Loucy (cell line): ENCODE data around the gene GAPVD1.

Experiments used
- H2AFZ ChIP-seq: fragments of 200-600 bp; sonication (generic); 2 replicates; pipeline ENCODE4 v1.6.0; 2016; ENCODE audit warnings: antibody characterized with exemption, mild to moderate bottlenecking, low read length, moderate library complexity
- H3F3A ChIP-seq: fragments of 200-600 bp; 2 replicates; pipeline ENCODE4 v1.6.0; 2016; ENCODE audit warnings: antibody characterized with exemption, low read depth, mild to moderate bottlenecking
- H3K27me3 ChIP-seq: fragments of 200-600 bp; sonication (generic); 2 replicates; pipeline ENCODE4 v1.6.1; 2014; ENCODE audit warnings: low read length, mild to moderate bottlenecking; ENCODE audit not compliant: insufficient read depth, poor library complexity, severe bottlenecking
- H3K36me3 ChIP-seq: fragments of 200-600 bp; sonication (generic); 2 replicates; pipeline ENCODE4 v1.6.1; 2016; ENCODE audit warnings: low read length; ENCODE audit not compliant: insufficient read depth
- H3K4me1 ChIP-seq: fragments of 200-600 bp; sonication (generic); 2 replicates; pipeline ENCODE4 v1.5.1; 2014; ENCODE audit warnings: low read length, mild to moderate bottlenecking; ENCODE audit not compliant: insufficient read depth, poor library complexity, severe bottlenecking
- H3K4me2 ChIP-seq: fragments of 200-600 bp; sonication (generic); 2 replicates; pipeline ENCODE4 v1.6.0; 2014; ENCODE audit warnings: antibody characterized with exemption, low read length, low read depth, mild to moderate bottlenecking; ENCODE audit not compliant: poor library complexity, severe bottlenecking
- H3K4me3 ChIP-seq: fragments of 200-600 bp; sonication (generic); 2 replicates; pipeline ENCODE4 v1.5.1; 2014; ENCODE audit warnings: low read length, mild to moderate bottlenecking, mixed read lengths; ENCODE audit not compliant: poor library complexity, severe bottlenecking
- H3K79me2 ChIP-seq: fragments of 200-600 bp; sonication (generic); 2 replicates; pipeline ENCODE4 v1.6.1; 2014; ENCODE audit warnings: low read length; ENCODE audit not compliant: insufficient read depth
- H3K9ac ChIP-seq: fragments of 200-600 bp; sonication (generic); 2 replicates; pipeline ENCODE4 v1.6.0; 2014; ENCODE audit warnings: mild to moderate bottlenecking, low read depth, low read length, moderate library complexity; ENCODE audit not compliant: poor library complexity, severe bottlenecking
- H3K9me2 ChIP-seq: fragments of 200-600 bp; sonication (generic); replicated peaks from 2 replicates; pipeline ENCODE4 v1.6.1; 2016; ENCODE audit warnings: low read depth, low read length, mixed read lengths
- H3K9me3 ChIP-seq: fragments of 200-600 bp; sonication (generic); 2 replicates; pipeline ENCODE4 v1.6.1; 2014; ENCODE audit warnings: mild to moderate bottlenecking, antibody characterized with exemption, low read length, low read depth; ENCODE audit not compliant: insufficient read depth
- H4K20me1 ChIP-seq: fragments of 200-600 bp; sonication (generic); 2 replicates; pipeline ENCODE4 v1.6.0; 2014; ENCODE audit warnings: antibody characterized with exemption, low read length, mild to moderate bottlenecking; ENCODE audit not compliant: insufficient read depth, poor library complexity, severe bottlenecking
- EZH2phosphoT487 ChIP-seq: fragments of 200-600 bp; IDR thresholded peaks from 2 replicates; pipeline ENCODE4 v1.6.1; 2018; ENCODE audit warnings: antibody characterized with exemption, mild to moderate bottlenecking, moderate library complexity, borderline replicate concordance
- TF ChIP-seq, protein P1 (sequence below): fragments of 200-600 bp; sonication (generic); conservative IDR thresholded peaks from 2 replicates; pipeline ENCODE4 v1.5.1; 2014; ENCODE audit warnings: mild to moderate bottlenecking, antibody characterized with exemption, low read length

Gene GAPVD1

GRCh38 chr9:125295657-125296056 lies 34.0 kb downstream of the GAPVD1 start:
- H2AFZ ChIP-seq: no peak overlapping the region
- no peaks in the 10 kb centered on the region for H3K4me1 ChIP-seq
- no peak overlapping the region for H3K9ac ChIP-seq
- peaks cover 16% of the 10 kb centered on the region; the same call in 1 of the 2 replicates for H3K36me3 ChIP-seq
- H3K9me3 ChIP-seq: no peaks in the 10 kb centered on the region
- no peaks in the 10 kb centered on the region for H3K9me2 ChIP-seq
- no peaks in the 10 kb centered on the region for H3F3A ChIP-seq
- H4K20me1 ChIP-seq: peaks cover 39% of the 10 kb centered on the region
- H3K27me3 ChIP-seq: no peaks in the 10 kb centered on the region
- no peak for TF ChIP-seq EZH2phosphoT487
- TF ChIP-seq, protein P1, sequence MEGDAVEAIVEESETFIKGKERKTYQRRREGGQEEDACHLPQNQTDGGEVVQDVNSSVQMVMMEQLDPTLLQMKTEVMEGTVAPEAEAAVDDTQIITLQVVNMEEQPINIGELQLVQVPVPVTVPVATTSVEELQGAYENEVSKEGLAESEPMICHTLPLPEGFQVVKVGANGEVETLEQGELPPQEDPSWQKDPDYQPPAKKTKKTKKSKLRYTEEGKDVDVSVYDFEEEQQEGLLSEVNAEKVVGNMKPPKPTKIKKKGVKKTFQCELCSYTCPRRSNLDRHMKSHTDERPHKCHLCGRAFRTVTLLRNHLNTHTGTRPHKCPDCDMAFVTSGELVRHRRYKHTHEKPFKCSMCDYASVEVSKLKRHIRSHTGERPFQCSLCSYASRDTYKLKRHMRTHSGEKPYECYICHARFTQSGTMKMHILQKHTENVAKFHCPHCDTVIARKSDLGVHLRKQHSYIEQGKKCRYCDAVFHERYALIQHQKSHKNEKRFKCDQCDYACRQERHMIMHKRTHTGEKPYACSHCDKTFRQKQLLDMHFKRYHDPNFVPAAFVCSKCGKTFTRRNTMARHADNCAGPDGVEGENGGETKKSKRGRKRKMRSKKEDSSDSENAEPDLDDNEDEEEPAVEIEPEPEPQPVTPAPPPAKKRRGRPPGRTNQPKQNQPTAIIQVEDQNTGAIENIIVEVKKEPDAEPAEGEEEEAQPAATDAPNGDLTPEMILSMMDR: no peak
- peaks cover 70% of the 10 kb centered on the region for H3K79me2 ChIP-seq
- H3K4me2 ChIP-seq: no peak overlapping the region
- no peak overlapping the region for H3K4me3 ChIP-seq

- Histone ChIP-seq H3K9me3 (no peaks in the 10 kb centered on the region), H3K36me3 (peaks cover 28% of the 10 kb centered on the region; the same call in 1 of the 2 replicates), H4K20me1 (peaks cover 39% of the 10 kb centered on the region), H3K9me2 (no peaks in the 10 kb centered on the region), H3K4me2 (no peak overlapping the region), H3K4me3 (no peak overlapping the region), H3K27me3 (no peaks in the 10 kb centered on the region), H3F3A (no peaks in the 10 kb centered on the region), H3K9ac (no peak overlapping the region), H3K4me1 (no peaks in the 10 kb centered on the region), H3K79me2 (peaks cover 58% of the 10 kb centered on the region), H2AFZ (no peak overlapping the region)
- TF ChIP-seq, protein P1: no peak
- TF ChIP-seq EZH2phosphoT487: no peak
These were observed 35.3 kb downstream of the GAPVD1 start for GRCh38 chr9:125296843-125297372.

DNA sequence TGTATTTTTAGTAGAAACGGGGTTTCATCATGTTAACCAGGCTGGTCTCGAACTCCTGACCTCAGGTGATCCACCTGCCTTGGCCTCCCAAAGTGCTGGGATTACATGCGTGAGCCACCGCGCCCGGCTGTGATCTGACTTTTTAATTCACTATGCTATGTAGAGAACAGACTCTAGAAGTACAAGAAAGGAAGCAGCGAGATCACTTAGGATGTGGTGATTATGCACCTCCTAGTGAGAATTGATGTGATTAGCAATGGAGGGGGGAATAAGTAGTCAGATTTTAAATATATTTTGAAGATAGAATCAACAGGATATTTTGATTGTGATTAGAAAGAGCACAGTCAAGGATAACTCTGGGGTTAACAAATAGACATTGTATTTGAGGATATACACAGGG lies 36.3 kb downstream of the GAPVD1 start:
- H3K4me2 ChIP-seq: no peak overlapping the region
- H3K27me3 ChIP-seq: no peaks in the 10 kb centered on the region
- no peaks in the 10 kb centered on the region for H3K9me3 ChIP-seq
- no peaks in the 10 kb centered on the region for H3K4me1 ChIP-seq
- H3K36me3 ChIP-seq: peaks cover 35% of the 10 kb centered on the region; the same call in 1 of the 2 replicates
- peaks cover 31% of the 10 kb centered on the region for H4K20me1 ChIP-seq
- no peaks in the 10 kb centered on the region for H3F3A ChIP-seq
- H3K9me2 ChIP-seq: no peaks in the 10 kb centered on the region
- H3K79me2 ChIP-seq: peaks cover 47% of the 10 kb centered on the region
- no peak overlapping the region for H3K4me3 ChIP-seq
- H2AFZ ChIP-seq: no peak overlapping the region
- no peak overlapping the region for H3K9ac ChIP-seq
- TF ChIP-seq, protein P1: no peak
- no peak for TF ChIP-seq EZH2phosphoT487
